GM19328 (cell line): ENCODE data around the gene ACOT9.
"Not testable (repeated sequence)": the region's sequence is repeated elsewhere in the genome, so short reads cannot be mapped to it uniquely, and the experiment has no call there.

Experiments
- ATAC-seq: cut with Tn5 transposase; IDR thresholded peaks from one replicate; pipeline ENCODE4 v1.9.1; 2021; ENCODE audit warnings: mild to moderate bottlenecking, moderate library complexity; ENCODE audit not compliant: unreplicated experiment

Gene ACOT9

GRCh38 chrX:23742697-23743622 is at the start of gene ACOT9:
TSS of gene ACOT9 (minus strand) at chrX:23743276. CDS start at chrX:23743144, 132 bp downstream.
- ATAC-seq, result peak; percentile 94

GRCh38 chrX:23790155-23790497 is 47.0 kb upstream of the ACOT9 start:
- no peak for ATAC-seq

- no peak for ATAC-seq
These were observed 46.5 kb upstream of the ACOT9 start for GRCh38 chrX:23789386-23790154.

- ATAC-seq, result no peak
These were observed 45.9 kb upstream of the ACOT9 start for GRCh38 chrX:23788946-23789345.

GRCh38 chrX:23788521-23788920 is 45.4 kb upstream of the ACOT9 start:
- no peak for ATAC-seq

GRCh38 chrX:23787745-23788118 is 44.7 kb upstream of the ACOT9 start:
- no peak for ATAC-seq

- no peak for ATAC-seq
These were observed 43.3 kb upstream of the ACOT9 start for GRCh38 chrX:23786268-23786815.

GRCh38 chrX:23785580-23785979 is 42.5 kb upstream of the ACOT9 start:
- ATAC-seq, result no peak

GRCh38 chrX:23784470-23785331 is 41.6 kb upstream of the ACOT9 start:
- ATAC-seq, result no peak

- ATAC-seq, result no peak
These were observed 40.8 kb upstream of the ACOT9 start for GRCh38 chrX:23783589-23784469.

- peak; percentile 85 for ATAC-seq
These were observed 40.0 kb upstream of the ACOT9 start, which contains the start of gene SAT1 for GRCh38 chrX:23782863-23783588. TSS of gene SAT1 (plus strand) at chrX:23783173. CDS start at chrX:23783352, 179 bp downstream.

GRCh38 chrX:23782455-23782854 is 39.4 kb upstream of the ACOT9 start:
- no peak for ATAC-seq

GRCh38 chrX:23779025-23779424 is 35.9 kb upstream of the ACOT9 start:
- ATAC-seq, result no peak

GRCh38 chrX:23776363-23776762 is 33.3 kb upstream of the ACOT9 start:
- no peak for ATAC-seq

GRCh38 chrX:23773601-23774175 is 30.6 kb upstream of the ACOT9 start:
- peak; percentile 81 for ATAC-seq

- not testable (repeated sequence) for ATAC-seq
These were observed 28.0 kb upstream of the ACOT9 start for GRCh38 chrX:23771086-23771485.

GRCh38 chrX:23770142-23770541 is 27.1 kb upstream of the ACOT9 start:
- ATAC-seq, result no peak

- ATAC-seq, result no peak
These were observed 23.8 kb upstream of the ACOT9 start for GRCh38 chrX:23766650-23767551.
